GM13976 (cell line): ENCODE data around the gene IGSF21.

ENCODE experiments used
- DNase-seq: peaks from one replicate; pipeline ENCODE4 v3.0.0; 2012; ENCODE audit warnings: low spot score
- CTCF ChIP-seq: IDR thresholded peaks from 2 replicates; pipeline ENCODE4 v1.5.1; 2012; ENCODE audit warnings: borderline replicate concordance, mild to moderate bottlenecking; ENCODE audit not compliant: insufficient read depth; ENCODE audit errors: extremely low read depth, missing control alignments, control extremely low read depth
- in situ Hi-C: fragments of 300-500 bp; cut with MboI; formaldehyde crosslinking; loops from one replicate; pipeline ENCODE4 v1.12.0; 2022; ENCODE audit warnings: low sequenced_read_pairs, mixed read lengths, inconsistent platforms; ENCODE audit not compliant: unreplicated experiment

IGSF21 gene

GRCh38 chr1:18240906-18241305 is 133.3 kb downstream of the IGSF21 start:
- DNase-seq, result no peak
- in situ Hi-C loops, result no loop called here
- no peak for TF ChIP-seq CTCF

GRCh38 chr1:18241891-18242290 is 134.3 kb downstream of the IGSF21 start:
- in situ Hi-C loops, result no loop called here
- DNase-seq, result no peak
- TF ChIP-seq CTCF, result no peak

- in situ Hi-C loops, result no loop called here
- no peak for DNase-seq
- no peak for TF ChIP-seq CTCF
These were observed 136.0 kb downstream of the IGSF21 start for GRCh38 chr1:18243503-18244175.

- no peak for DNase-seq
- TF ChIP-seq CTCF, result no peak
- in situ Hi-C loops, result no loop called here
These were observed 137.2 kb downstream of the IGSF21 start for GRCh38 chr1:18244762-18245161.

- no peak for DNase-seq
- no peak for TF ChIP-seq CTCF
- in situ Hi-C loops, result no loop called here
These were observed 138.0 kb downstream of the IGSF21 start for GRCh38 chr1:18245647-18246046.

GRCh38 chr1:18246543-18246942 is 138.9 kb downstream of the IGSF21 start:
- no peak for TF ChIP-seq CTCF
- in situ Hi-C loops, result no loop called here
- DNase-seq, result no peak

- no peak for DNase-seq
- in situ Hi-C loops, result no loop called here
- TF ChIP-seq CTCF, result no peak
These were observed 139.6 kb downstream of the IGSF21 start for GRCh38 chr1:18247151-18247550.
